Thoracic aorta (tissue), 2 donors: ENCODE data around the gene TMC2. TPM values are rescaled to one million over a fixed set of nuclear protein-coding genes. Genes with fewer than 3 reads are reported as not detected.
"Not testable (repeated sequence)": the region's sequence is repeated elsewhere in the genome, so short reads cannot be mapped to it uniquely, and the experiment has no call there.

ENCODE experiments used
- ATAC-seq: fragments of 150-250 bp; one replicate; pipeline ENCODE4 v1.8.0; 2017; ENCODE audit warnings: low read depth; ENCODE audit not compliant: insufficient number of reproducible peaks, low FRiP score
- DNase-seq: peaks from one replicate; pipeline ENCODE4 v3.0.0-alpha.2; 2020; ENCODE audit warnings: low spot score
- H3K27ac ChIP-seq, 2 donors: fragments of 200-600 bp; sonication (generic); 1 replicate in 1 of 2; 2 replicates in 1 of 2; pipeline ENCODE4 v1.5.1; 2016; ENCODE audit warnings: mild to moderate bottlenecking in 2 of 2, moderate library complexity in 2 of 2
- H3K27me3 ChIP-seq: fragments of 200-600 bp; sonication (generic); replicated peaks from 2 replicates; pipeline ENCODE4 v1.6.0; 2016; ENCODE audit warnings: mild to moderate bottlenecking; ENCODE audit not compliant: insufficient read depth
- H3K36me3 ChIP-seq: fragments of 200-600 bp; sonication (generic); one replicate; pipeline ENCODE4 v1.5.1; 2016
- H3K4me1 ChIP-seq, 2 donors: fragments of 200-600 bp; sonication (generic); 1 replicate in 1 of 2; 2 replicates in 1 of 2; pipeline versions ENCODE4 v1.5.1 to v1.6.0; 2016; ENCODE audit warnings: low read depth in 2 of 2, mild to moderate bottlenecking in 1 of 2; ENCODE audit not compliant: control insufficient read depth in 1 of 2
- H3K4me3 ChIP-seq: fragments of 200-600 bp; sonication (generic); 2 replicates; pipeline ENCODE4 v1.5.1; 2016; ENCODE audit warnings: mild to moderate bottlenecking
- H3K9me3 ChIP-seq: fragments of 200-600 bp; sonication (generic); 2 replicates; pipeline ENCODE4 v1.5.1; 2016
- total RNA-seq, 2 donors: library from RNA; depleted of rRNA; stranded (reverse); fragments of >200 nt; gene quantifications; one replicate each; pipeline versions ENCODE4 v1.1.0 to v1.2.3, GENCODE V29; 2016
- TF ChIP-seq, protein P1 (sequence below): fragments of 200-600 bp; sonication (generic); IDR thresholded peaks from one replicate; pipeline ENCODE4 v1.5.1; 2019; ENCODE audit warnings: antibody characterized with exemption

The TMC2 gene
- total RNA-seq, 2 donors from 2014 or later = not detected

GRCh38 chr20:2671977-2672376 lies 135.6 kb downstream of the TMC2 start:
- TF ChIP-seq, protein P1, sequence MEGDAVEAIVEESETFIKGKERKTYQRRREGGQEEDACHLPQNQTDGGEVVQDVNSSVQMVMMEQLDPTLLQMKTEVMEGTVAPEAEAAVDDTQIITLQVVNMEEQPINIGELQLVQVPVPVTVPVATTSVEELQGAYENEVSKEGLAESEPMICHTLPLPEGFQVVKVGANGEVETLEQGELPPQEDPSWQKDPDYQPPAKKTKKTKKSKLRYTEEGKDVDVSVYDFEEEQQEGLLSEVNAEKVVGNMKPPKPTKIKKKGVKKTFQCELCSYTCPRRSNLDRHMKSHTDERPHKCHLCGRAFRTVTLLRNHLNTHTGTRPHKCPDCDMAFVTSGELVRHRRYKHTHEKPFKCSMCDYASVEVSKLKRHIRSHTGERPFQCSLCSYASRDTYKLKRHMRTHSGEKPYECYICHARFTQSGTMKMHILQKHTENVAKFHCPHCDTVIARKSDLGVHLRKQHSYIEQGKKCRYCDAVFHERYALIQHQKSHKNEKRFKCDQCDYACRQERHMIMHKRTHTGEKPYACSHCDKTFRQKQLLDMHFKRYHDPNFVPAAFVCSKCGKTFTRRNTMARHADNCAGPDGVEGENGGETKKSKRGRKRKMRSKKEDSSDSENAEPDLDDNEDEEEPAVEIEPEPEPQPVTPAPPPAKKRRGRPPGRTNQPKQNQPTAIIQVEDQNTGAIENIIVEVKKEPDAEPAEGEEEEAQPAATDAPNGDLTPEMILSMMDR = no peak
- ATAC-seq = no peak

DNA sequence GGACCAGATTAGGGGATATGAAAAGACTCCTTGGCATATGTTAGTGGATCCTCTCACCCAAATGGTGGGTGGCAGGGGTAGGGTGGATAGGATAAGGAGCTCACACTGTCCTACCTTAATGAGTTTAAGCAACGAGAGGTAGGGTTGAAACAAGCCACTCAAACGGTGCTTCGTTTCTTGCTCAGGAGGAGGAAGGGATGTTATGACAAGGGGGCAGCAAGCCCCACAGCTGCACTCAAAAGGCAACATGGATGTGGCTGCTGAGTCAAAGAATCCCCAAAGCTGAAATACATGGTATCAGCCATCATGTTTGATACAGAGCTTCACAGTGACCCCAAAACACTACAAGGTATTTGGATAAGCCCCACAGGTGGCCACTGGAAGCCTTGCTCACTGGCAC lies 136.1 kb downstream of the TMC2 start:
- Histone ChIP-seq H3K27me3 (no peaks in the 10 kb centered on the region), H3K9me3 (no peaks in the 10 kb centered on the region), H3K4me3 (no peak overlapping the region), H3K36me3 (no peaks in the 10 kb centered on the region), H3K4me1 (no peaks in the 10 kb centered on the region), H3K27ac (no peak overlapping the region)
- no peak for ATAC-seq
- DNase-seq = no peak
- TF ChIP-seq, protein P1 = no peak

More at GRCh38 chr20:2671977-2672376, 135.6 kb downstream of the TMC2 start:
- no peak for DNase-seq
- Histone ChIP-seq H3K9me3 (no peaks in the 10 kb centered on the region), H3K27me3 (no peaks in the 10 kb centered on the region), H3K4me1 (no peaks in the 10 kb centered on the region), H3K27ac (no peak overlapping the region), H3K4me3 (no peak overlapping the region), H3K36me3 (no peaks in the 10 kb centered on the region)

DNA sequence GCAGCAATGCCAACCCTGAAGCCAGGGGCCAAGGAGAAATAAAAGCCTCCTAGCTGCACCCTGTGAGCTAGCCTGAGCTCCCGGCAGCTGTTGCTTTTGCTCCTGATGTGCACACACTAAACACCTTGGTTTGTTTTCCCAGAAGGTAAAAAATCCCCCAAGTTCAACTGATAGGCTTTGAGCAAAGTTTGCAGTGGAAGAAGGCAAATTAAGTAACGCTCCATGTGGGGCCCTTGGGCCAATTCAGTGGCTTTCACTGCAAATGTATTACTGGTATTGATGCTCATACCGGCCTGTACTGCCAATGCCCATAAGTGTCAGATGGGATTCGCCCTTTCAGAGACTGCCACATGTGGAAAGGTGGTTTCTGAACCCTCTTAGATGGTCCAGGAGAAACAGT lies 137.1 kb downstream of the TMC2 start:
- Histone ChIP-seq H3K27ac (no peak overlapping the region), H3K27me3 (no peaks in the 10 kb centered on the region), H3K4me3 (no peak overlapping the region), H3K4me1 (no peaks in the 10 kb centered on the region), H3K9me3 (no peaks in the 10 kb centered on the region), H3K36me3 (no peaks in the 10 kb centered on the region)
- TF ChIP-seq, protein P1 = no peak
- no peak for DNase-seq
- no peak for ATAC-seq

DNA sequence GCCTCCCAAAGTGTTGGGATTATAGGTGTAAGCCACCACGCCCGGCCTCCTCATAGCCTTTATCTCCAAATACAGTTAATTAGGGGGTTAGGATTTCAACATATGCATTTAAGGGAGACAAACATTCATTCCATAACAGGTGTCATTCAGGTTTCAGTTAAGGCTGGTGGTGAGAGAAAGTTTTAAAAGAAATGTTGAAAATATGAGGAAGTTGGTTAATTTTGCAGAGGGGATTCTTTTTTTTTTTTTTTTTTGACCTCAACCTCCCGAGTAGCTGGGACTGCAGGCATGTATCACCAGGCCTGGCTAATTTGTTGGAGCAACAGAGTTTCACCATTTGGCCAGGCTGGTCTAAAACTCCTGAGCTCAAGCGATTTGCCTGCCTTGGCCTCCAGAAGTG lies 143.7 kb downstream of the TMC2 start:
- Histone ChIP-seq H3K4me1 (no peaks in the 10 kb centered on the region), H3K4me3 (no peak overlapping the region), H3K27me3 (no peaks in the 10 kb centered on the region), H3K36me3 (no peaks in the 10 kb centered on the region), H3K9me3 (no peaks in the 10 kb centered on the region), H3K27ac (no peak overlapping the region)
- DNase-seq (no peak), ATAC-seq (no peak)
- TF ChIP-seq, protein P1 = no peak

- H3K4me1 ChIP-seq, ATAC-seq, H3K36me3 ChIP-seq, H3K4me3 ChIP-seq, H3K27ac ChIP-seq, H3K27me3 ChIP-seq, H3K9me3 ChIP-seq, DNase-seq: not testable (repeated sequence)
Observed at GRCh38 chr20:2682040-2682439, 145.7 kb downstream of the TMC2 start.

DNA sequence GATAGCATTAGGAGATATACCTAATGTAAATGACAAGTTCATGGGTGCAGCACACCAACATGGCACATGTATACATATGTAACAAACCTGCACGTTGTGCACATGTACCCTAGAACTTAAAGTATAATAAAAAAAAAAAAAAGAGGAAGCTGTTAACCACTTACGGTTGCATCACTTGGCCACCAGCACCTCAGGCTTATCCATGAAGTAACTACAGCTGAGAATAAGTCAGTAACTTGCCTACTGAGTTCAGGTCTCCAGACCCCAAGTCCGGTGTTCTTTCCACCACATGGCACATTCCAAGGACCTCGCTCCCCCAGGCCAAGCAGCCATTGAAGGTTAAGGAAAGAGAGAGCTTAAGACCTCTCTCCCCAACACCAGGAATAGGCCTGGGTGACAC lies 148.4 kb downstream of the TMC2 start:
- not testable (repeated sequence) for DNase-seq, H3K27me3 ChIP-seq, H3K4me1 ChIP-seq, ATAC-seq, H3K36me3 ChIP-seq, H3K9me3 ChIP-seq, H3K4me3 ChIP-seq, H3K27ac ChIP-seq
